Measurements from ENCODE around the gene TDRD7.

TDRD7 gene

GRCh38 chr9:97514531-97514930 lies 102.6 kb downstream of the TDRD7 start:
- Histone ChIP-seq H3K4me3 (replicated peaks; ENCODE audit: insufficient read depth, low read length) (no peak overlapping the region), H3K27me3 (ENCODE audit: insufficient read depth, poor library complexity, severe bottlenecking) (peaks cover 3% of the 10 kb centered on the region), H3K27ac (replicated peaks) (no peak overlapping the region)
- no peak for DNase-seq (ENCODE audit: low read depth in 1 of 2, low spot score in 1 of 2)
- TF ChIP-seq GABPA (IDR thresholded peaks at IDR 0.05; ENCODE audit: low read depth) (no peak), SPI1 (IDR thresholded peaks at IDR 0.05; ENCODE audit: borderline replicate concordance, low read depth) (no peak), REST (IDR thresholded peaks at IDR 0.05; ENCODE audit: insufficient replicate concordance, low read depth) (no peak), POLR2AphosphoS5 (IDR thresholded peaks at IDR 0.05; ENCODE audit: low read depth) (no peak)
- TF ChIP-seq, protein P1, sequence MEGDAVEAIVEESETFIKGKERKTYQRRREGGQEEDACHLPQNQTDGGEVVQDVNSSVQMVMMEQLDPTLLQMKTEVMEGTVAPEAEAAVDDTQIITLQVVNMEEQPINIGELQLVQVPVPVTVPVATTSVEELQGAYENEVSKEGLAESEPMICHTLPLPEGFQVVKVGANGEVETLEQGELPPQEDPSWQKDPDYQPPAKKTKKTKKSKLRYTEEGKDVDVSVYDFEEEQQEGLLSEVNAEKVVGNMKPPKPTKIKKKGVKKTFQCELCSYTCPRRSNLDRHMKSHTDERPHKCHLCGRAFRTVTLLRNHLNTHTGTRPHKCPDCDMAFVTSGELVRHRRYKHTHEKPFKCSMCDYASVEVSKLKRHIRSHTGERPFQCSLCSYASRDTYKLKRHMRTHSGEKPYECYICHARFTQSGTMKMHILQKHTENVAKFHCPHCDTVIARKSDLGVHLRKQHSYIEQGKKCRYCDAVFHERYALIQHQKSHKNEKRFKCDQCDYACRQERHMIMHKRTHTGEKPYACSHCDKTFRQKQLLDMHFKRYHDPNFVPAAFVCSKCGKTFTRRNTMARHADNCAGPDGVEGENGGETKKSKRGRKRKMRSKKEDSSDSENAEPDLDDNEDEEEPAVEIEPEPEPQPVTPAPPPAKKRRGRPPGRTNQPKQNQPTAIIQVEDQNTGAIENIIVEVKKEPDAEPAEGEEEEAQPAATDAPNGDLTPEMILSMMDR (IDR thresholded peaks at IDR 0.05; ENCODE audit: insufficient read depth, low read length), result no peak

DNA sequence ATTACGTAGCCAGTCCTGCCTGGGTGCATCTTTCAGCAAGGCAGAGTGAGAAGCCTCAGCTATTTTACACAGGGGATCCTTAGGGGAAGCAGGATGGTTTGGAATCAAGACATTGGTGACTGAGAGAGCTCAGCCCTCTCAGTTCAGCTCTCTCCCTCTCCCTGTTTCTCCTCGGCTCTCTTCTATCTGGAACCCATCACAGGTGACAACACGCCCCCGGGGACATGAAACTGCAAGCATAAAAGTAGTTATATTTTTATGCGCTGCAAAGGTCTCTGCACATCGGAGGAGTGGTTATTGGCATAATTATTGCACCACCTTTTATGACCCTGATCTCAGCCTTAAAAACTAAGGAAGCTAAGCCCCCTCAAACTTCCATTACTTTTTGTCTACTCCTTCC lies 103.8 kb downstream of the TDRD7 start:
- Histone ChIP-seq H3K27me3 (ENCODE audit: insufficient read depth, poor library complexity, severe bottlenecking) (peaks cover 3% of the 10 kb centered on the region), H3K4me3 (replicated peaks; ENCODE audit: insufficient read depth, low read length) (no peak overlapping the region), H3K27ac (replicated peaks) (no peak overlapping the region)
- DNase-seq (ENCODE audit: low read depth in 1 of 2, low spot score in 1 of 2), result no peak
- TF ChIP-seq, protein P1 (IDR thresholded peaks at IDR 0.05; ENCODE audit: insufficient read depth, low read length), result no peak
- no peak for TF ChIP-seq GABPA (IDR thresholded peaks at IDR 0.05; ENCODE audit: low read depth)
- no peak for TF ChIP-seq REST (IDR thresholded peaks at IDR 0.05; ENCODE audit: insufficient replicate concordance, low read depth)
- no peak for TF ChIP-seq POLR2AphosphoS5 (IDR thresholded peaks at IDR 0.05; ENCODE audit: low read depth)
- TF ChIP-seq SPI1 (IDR thresholded peaks at IDR 0.05; ENCODE audit: borderline replicate concordance, low read depth), result no peak

DNA sequence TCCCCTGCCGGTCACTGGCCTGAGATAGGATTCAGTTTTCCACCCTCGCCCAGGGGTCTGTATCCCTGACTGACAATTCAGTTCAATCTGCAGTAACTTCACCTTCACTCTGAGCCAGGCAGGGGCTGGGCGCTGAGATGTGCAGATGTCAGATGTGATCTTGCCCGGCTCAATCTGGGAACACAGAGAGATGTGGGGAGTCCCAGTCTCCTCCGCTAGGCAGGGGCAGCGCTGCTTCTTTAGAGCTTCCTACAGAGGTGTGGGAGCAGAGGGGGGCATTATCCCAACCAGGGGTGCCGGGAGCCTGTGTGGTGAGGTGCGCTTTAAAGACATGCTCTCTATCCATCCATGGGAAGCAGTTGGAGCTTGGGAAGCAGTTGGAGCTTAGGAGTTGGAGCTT lies 104.2 kb downstream of the TDRD7 start:
- Histone ChIP-seq H3K4me3 (replicated peaks; ENCODE audit: insufficient read depth, low read length) (no peak overlapping the region), H3K27ac (replicated peaks) (no peak overlapping the region), H3K27me3 (ENCODE audit: insufficient read depth, poor library complexity, severe bottlenecking) (peaks cover 3% of the 10 kb centered on the region)
- TF ChIP-seq POLR2AphosphoS5 (IDR thresholded peaks at IDR 0.05; ENCODE audit: low read depth), result no peak
- no peak for DNase-seq (ENCODE audit: low read depth in 1 of 2, low spot score in 1 of 2)

GRCh38 chr9:97517331-97518089 lies 105.6 kb downstream of the TDRD7 start:
- Histone ChIP-seq H3K27me3 (ENCODE audit: insufficient read depth, poor library complexity, severe bottlenecking) (peaks cover 3% of the 10 kb centered on the region), H3K27ac (replicated peaks) (no peak overlapping the region), H3K4me3 (replicated peaks; ENCODE audit: insufficient read depth, low read length) (no peak overlapping the region)
- DNase-seq (ENCODE audit: low read depth in 1 of 2, low spot score in 1 of 2), result no peak
- TF ChIP-seq SPI1 (IDR thresholded peaks at IDR 0.05; ENCODE audit: borderline replicate concordance, low read depth) (no peak), REST (IDR thresholded peaks at IDR 0.05; ENCODE audit: insufficient replicate concordance, low read depth) (no peak), POLR2AphosphoS5 (IDR thresholded peaks at IDR 0.05; ENCODE audit: low read depth) (no peak), GABPA (IDR thresholded peaks at IDR 0.05; ENCODE audit: low read depth) (no peak)
- TF ChIP-seq, protein P1 (IDR thresholded peaks at IDR 0.05; ENCODE audit: insufficient read depth, low read length), result no peak

All from HL-60 (cell line).